Stimulated activated CD8-positive, alpha-beta memory T cell treated with anti-CD3 and anti-CD28 coated beads, Interleukin-4, amount 100 ng/mL, for 48 hours (primary cell): ENCODE data around the gene MPZ.
"Not testable (repeated sequence)": the region's sequence is repeated elsewhere in the genome, so short reads cannot be mapped to it uniquely, and the experiment has no call there.

Experiments used
- DNase-seq: peaks from one replicate; pipeline ENCODE4 v3.0.0-alpha.2; 2020

Gene MPZ

GRCh38 chr1:161309868-161310267, at the start of gene MPZ:
Gene MPZ, minus strand, starts transcription at chr1:161309968. Its CDS starts 63 bp downstream, at chr1:161309905.
- DNase-seq = no peak

- no peak for DNase-seq
These were observed 49.5 kb upstream of the MPZ start for GRCh38 chr1:161359291-161359690.

- no peak for DNase-seq
These were observed 47.3 kb upstream of the MPZ start for GRCh38 chr1:161357073-161357472.

GRCh38 chr1:161351482-161351881, 41.7 kb upstream of the MPZ start:
- no peak for DNase-seq

- DNase-seq = no peak
These were observed 40.9 kb upstream of the MPZ start for GRCh38 chr1:161350671-161351070.

- DNase-seq = no peak
These were observed 33.1 kb upstream of the MPZ start for GRCh38 chr1:161342821-161343220.

- DNase-seq = no peak
These were observed 32.4 kb upstream of the MPZ start for GRCh38 chr1:161342177-161342576.

- no peak for DNase-seq
These were observed 26.0 kb upstream of the MPZ start for GRCh38 chr1:161335796-161336195.

- DNase-seq = no peak
These were observed 23.4 kb upstream of the MPZ start for GRCh38 chr1:161333166-161333565.

GRCh38 chr1:161330346-161330745, 20.6 kb upstream of the MPZ start:
- DNase-seq = no peak

GRCh38 chr1:161324020-161324419, 14.3 kb upstream of the MPZ start:
- DNase-seq = no peak

GRCh38 chr1:161315841-161316674, 6.3 kb upstream of the MPZ start:
- not testable (repeated sequence) for DNase-seq

GRCh38 chr1:161314201-161314981, 4.6 kb upstream of the MPZ start, which contains the start of gene SDHC:
Gene SDHC, plus strand, starts transcription at chr1:161314381. Its CDS starts 25 bp downstream, at chr1:161314406.
- DNase-seq = peak; percentile 90

GRCh38 chr1:161313554-161314200, 3.9 kb upstream of the MPZ start:
- DNase-seq = no peak

- DNase-seq = no peak
These were observed 1.9 kb upstream of the MPZ start for GRCh38 chr1:161311595-161312181.

GRCh38 chr1:161307892-161308638, 1.7 kb downstream of the MPZ start:
- DNase-seq = no peak

- no peak for DNase-seq
These were observed 2.5 kb downstream of the MPZ start for GRCh38 chr1:161307230-161307768.

- peak; percentile 91 for DNase-seq
These were observed 3.8 kb downstream of the MPZ start for GRCh38 chr1:161305867-161306519.

- DNase-seq = no peak
These were observed 4.6 kb downstream of the MPZ start for GRCh38 chr1:161304927-161305866.

GRCh38 chr1:161300478-161300877, 9.3 kb downstream of the MPZ start:
- DNase-seq = no peak
